Lung (tissue), 12 donors: ENCODE data around the gene KRTAP10-1. TPM values are rescaled to one million over a fixed set of nuclear protein-coding genes. Genes with fewer than 3 reads are reported as not detected.
A peak's percentile ranks its signal among the peaks of the same experiment; 100 is the strongest.

Experiments
- ATAC-seq: fragments of 200-7000 bp; cut with Tn5 transposase; one replicate; pipeline ENCODE4 v1.9.1; 2020; ENCODE audit warnings: moderate number of reproducible peaks; ENCODE audit not compliant: insufficient read depth, low FRiP score
- DNase-seq, 3 donors: peaks; one replicate each; pipeline ENCODE4 v3.0.0-alpha.2; 2013 to 2017
- H3K27ac ChIP-seq, 2 donors: one replicate each; pipeline ENCODE4 v1.5.1; 2013; ENCODE audit warnings: mild to moderate bottlenecking in 2 of 2, moderate library complexity in 2 of 2, control low read depth in 1 of 2, inconsistent platforms in 1 of 2, low read depth in 1 of 2, low read length in 1 of 2
- H3K27me3 ChIP-seq, 3 donors: one replicate each; pipeline ENCODE4 v1.5.1; 2013; ENCODE audit warnings: low read length in 2 of 3; ENCODE audit not compliant: control insufficient read depth in 3 of 3, insufficient read depth in 3 of 3
- H3K36me3 ChIP-seq, 4 donors: one replicate each; pipeline ENCODE4 v1.5.1; 2013; ENCODE audit warnings: low read length in 4 of 4, mild to moderate bottlenecking in 1 of 4, moderate library complexity in 1 of 4; ENCODE audit not compliant: control insufficient read depth in 4 of 4, insufficient read depth in 4 of 4
- H3K4me1 ChIP-seq, 5 donors: one replicate each; pipeline ENCODE4 v1.5.1; 2013; ENCODE audit warnings: low read length in 5 of 5, mild to moderate bottlenecking in 2 of 5, moderate library complexity in 1 of 5; ENCODE audit not compliant: control insufficient read depth in 5 of 5, insufficient read depth in 5 of 5
- H3K4me3 ChIP-seq: one replicate; pipeline ENCODE4 v1.5.1; 2013; ENCODE audit warnings: mild to moderate bottlenecking, control low read depth, moderate library complexity
- H3K9ac ChIP-seq, 2 donors: one replicate each; pipeline ENCODE4 v1.5.1; 2013; ENCODE audit warnings: low read length in 2 of 2, control low read depth in 1 of 2; ENCODE audit not compliant: insufficient read depth in 1 of 2
- H3K9me3 ChIP-seq, 4 donors: one replicate each; pipeline ENCODE4 v1.5.1; 2013; ENCODE audit warnings: low read length in 3 of 4, mild to moderate bottlenecking in 1 of 4, moderate library complexity in 1 of 4; ENCODE audit not compliant: control insufficient read depth in 4 of 4, insufficient read depth in 3 of 4
- WGBS, 2 donors: extraction: QIAGEN DNeasy Blood & Tissue Kit; methylation state at CpG; one replicate each; pipeline ENCODE4 v1.1.7; 2013; 5-methylcytosine and 5-hydroxymethylcytosine counted together
- polyA plus RNA-seq, 2 donors: library from polyadenylated mRNA; stranded (reverse); fragments of 200-250 nt; gene quantifications; one replicate each; pipeline ENCODE4 v1.2.1, GENCODE V29; 2013
- total RNA-seq, 2 donors: library from RNA; depleted of rRNA in 1 of 2; stranded (reverse); fragments of >200 nt in 1 of 2; gene quantifications; one replicate each; pipeline ENCODE4 v1.2.1, GENCODE V29; 2014 to 2021
- TF ChIP-seq, protein P1 (sequence below): IDR thresholded peaks from 2 replicates; pipeline ENCODE4 v1.5.1; 2012; ENCODE audit warnings: mild to moderate bottlenecking; ENCODE audit errors: control extremely low read depth, extremely low read depth
- donor health status: control.
- donor health status: control.
- donor health status: Bipolar disorder and iron deficiency.
- donor health status: healthy.
- donor health status: DM: yes; HTN: yes; CAD: no.

Gene KRTAP10-1
- total and polyA plus RNA-seq, 4 donors, result not detected

GRCh38 chr21:44509539-44509938 is 30.5 kb downstream of the KRTAP10-1 start:
- Histone ChIP-seq H3K9me3 (peaks cover 0 to 3% (median 0%) of the 10 kb centered on the region in 4 donors), H3K36me3 (no peaks in the 10 kb centered on the region), H3K27ac (no peak overlapping the region), H3K9ac (no peak overlapping the region), H3K4me1 (peaks cover 0 to 4% (median 0%) of the 10 kb centered on the region in 5 donors), H3K4me3 (no peak overlapping the region), H3K27me3 (peaks cover 0 to 4% (median 0%) of the 10 kb centered on the region in 3 donors)
- ATAC-seq (peak; percentile 56), DNase-seq (no peak)
- TF ChIP-seq, protein P1, sequence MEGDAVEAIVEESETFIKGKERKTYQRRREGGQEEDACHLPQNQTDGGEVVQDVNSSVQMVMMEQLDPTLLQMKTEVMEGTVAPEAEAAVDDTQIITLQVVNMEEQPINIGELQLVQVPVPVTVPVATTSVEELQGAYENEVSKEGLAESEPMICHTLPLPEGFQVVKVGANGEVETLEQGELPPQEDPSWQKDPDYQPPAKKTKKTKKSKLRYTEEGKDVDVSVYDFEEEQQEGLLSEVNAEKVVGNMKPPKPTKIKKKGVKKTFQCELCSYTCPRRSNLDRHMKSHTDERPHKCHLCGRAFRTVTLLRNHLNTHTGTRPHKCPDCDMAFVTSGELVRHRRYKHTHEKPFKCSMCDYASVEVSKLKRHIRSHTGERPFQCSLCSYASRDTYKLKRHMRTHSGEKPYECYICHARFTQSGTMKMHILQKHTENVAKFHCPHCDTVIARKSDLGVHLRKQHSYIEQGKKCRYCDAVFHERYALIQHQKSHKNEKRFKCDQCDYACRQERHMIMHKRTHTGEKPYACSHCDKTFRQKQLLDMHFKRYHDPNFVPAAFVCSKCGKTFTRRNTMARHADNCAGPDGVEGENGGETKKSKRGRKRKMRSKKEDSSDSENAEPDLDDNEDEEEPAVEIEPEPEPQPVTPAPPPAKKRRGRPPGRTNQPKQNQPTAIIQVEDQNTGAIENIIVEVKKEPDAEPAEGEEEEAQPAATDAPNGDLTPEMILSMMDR, result no peak
- 61 to 69% methylated on average over 9 to 12 of the region's 12 CpGs for WGBS, 2 donors

DNA sequence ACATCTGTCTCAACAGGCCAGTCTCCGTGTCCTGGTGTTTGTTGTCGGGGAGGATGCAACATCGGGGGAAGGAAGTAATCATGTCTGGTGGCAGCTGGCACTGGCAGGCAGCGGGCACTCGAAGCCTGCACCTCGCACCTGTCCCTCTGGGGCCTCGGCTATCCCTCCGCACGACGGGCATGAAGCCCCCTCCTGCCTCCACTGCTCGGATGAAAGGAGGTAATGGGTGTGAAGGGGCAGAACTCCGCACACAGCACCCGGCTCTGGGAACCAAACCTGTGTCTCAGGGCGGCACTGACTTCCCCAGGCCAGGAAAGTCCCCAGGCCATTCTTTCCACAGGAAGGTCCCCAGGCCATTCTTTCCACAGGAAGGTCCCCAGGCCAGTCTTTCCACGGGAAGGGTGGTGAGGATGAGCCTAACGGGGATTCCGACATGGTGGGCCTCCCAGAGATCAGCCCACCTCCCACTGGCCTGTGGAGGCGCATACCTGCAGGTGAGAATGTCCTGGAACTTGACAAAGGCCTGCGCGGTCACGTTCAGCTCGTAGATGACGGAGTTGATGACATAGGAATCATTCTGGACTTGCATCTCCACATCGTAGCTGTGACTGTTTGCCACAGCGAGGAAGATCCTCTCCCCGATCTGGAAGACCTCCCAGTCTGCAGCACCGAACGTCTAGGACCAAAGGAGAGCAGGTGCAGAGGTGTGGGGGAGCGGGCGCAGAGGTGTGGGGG is 31.1 kb downstream of the KRTAP10-1 start:
- no peak overlapping the region for H3K27ac ChIP-seq
- H3K9ac ChIP-seq, result no peak overlapping the region
- WGBS, 2 donors, result 83 to 85% methylated on average over 30 of the region's 30 CpGs
- peaks cover 0 to 4% (median 0%) of the 10 kb centered on the region in 3 donors for H3K27me3 ChIP-seq
- no peak overlapping the region for H3K4me3 ChIP-seq
- ATAC-seq (no peak), DNase-seq (no peak)
- peaks cover 0 to 4% (median 0%) of the 10 kb centered on the region in 5 donors for H3K4me1 ChIP-seq
- no peaks in the 10 kb centered on the region for H3K36me3 ChIP-seq
- peaks cover 0 to 3% (median 0%) of the 10 kb centered on the region in 4 donors for H3K9me3 ChIP-seq
- TF ChIP-seq, protein P1, result no peak

- Histone ChIP-seq H3K27me3 (peaks cover 0 to 4% (median 0%) of the 10 kb centered on the region in 3 donors), H3K9me3 (peaks cover 0 to 3% (median 0%) of the 10 kb centered on the region in 4 donors), H3K9ac (no peak overlapping the region), H3K4me1 (peaks cover 0 to 4% (median 0%) of the 10 kb centered on the region in 5 donors), H3K36me3 (no peaks in the 10 kb centered on the region), H3K27ac (no peak overlapping the region), H3K4me3 (no peak overlapping the region)
- DNase-seq (no peak), ATAC-seq (no peak)
- TF ChIP-seq, protein P1, result no peak
- WGBS, 2 donors, result 86 to 87% methylated on average over 9 of the region's 9 CpGs
Measured at GRCh38 chr21:44508426-44508710, 31.6 kb downstream of the KRTAP10-1 start.
